ENCODE measurements around the gene TRPT1.

DNA sequence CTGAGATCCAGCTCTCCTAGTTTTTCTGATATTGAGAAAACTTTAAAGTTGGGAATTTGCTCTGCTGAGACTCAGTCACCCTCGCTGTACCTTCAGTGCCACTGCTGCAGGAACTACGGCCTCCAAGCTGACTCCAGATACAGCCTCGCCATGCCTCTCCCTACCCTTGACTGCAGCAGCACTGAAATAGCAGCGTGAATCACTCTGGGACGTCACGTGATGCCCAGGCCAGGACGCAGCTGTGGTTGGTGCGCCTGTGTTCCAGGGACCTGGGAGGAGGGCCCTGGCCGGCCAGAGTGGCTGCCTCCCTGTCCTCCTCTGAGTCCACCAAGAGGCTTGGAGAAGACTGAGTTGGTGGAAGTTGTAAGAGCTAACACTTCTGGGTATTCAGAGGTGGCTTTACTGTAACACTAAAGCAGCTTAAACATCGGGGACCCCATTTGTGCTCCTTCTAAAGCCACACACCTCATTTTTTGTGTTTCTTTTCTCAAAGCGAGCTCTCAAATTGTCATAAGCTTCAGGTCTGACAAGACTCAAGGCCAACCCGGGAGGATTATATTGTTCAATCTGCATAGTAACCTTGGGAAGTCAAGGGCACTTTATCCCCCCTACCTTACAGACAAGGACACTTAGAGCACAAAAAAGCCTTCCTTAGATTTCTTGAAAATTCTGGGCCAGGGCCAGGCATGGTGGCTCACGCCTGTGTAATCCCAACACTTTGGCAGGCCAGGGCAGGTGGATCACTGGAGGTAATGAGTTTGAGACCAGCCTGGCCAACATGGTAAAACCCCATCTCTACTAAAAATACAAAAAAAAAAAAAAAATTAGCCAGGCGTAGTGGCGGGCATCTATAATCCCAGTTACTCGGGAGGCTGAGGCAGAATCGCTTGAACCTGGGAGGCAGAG lies 44.2 kb downstream of the TRPT1 start:
- TF ChIP-seq POLR2A (IDR thresholded peaks at IDR 0.05; ENCODE audit: low read depth, low read length) (peak; percentile 46; the same call in 1 of the 2 replicates), POLR2AphosphoS5 (IDR thresholded peaks at IDR 0.05; ENCODE audit: low read depth, low read length) (no peak), TAF1 (IDR thresholded peaks at IDR 0.05; ENCODE audit: borderline replicate concordance, low read depth, low read length) (no peak)
